ENCODE results near the gene AXIN1.

DNA sequence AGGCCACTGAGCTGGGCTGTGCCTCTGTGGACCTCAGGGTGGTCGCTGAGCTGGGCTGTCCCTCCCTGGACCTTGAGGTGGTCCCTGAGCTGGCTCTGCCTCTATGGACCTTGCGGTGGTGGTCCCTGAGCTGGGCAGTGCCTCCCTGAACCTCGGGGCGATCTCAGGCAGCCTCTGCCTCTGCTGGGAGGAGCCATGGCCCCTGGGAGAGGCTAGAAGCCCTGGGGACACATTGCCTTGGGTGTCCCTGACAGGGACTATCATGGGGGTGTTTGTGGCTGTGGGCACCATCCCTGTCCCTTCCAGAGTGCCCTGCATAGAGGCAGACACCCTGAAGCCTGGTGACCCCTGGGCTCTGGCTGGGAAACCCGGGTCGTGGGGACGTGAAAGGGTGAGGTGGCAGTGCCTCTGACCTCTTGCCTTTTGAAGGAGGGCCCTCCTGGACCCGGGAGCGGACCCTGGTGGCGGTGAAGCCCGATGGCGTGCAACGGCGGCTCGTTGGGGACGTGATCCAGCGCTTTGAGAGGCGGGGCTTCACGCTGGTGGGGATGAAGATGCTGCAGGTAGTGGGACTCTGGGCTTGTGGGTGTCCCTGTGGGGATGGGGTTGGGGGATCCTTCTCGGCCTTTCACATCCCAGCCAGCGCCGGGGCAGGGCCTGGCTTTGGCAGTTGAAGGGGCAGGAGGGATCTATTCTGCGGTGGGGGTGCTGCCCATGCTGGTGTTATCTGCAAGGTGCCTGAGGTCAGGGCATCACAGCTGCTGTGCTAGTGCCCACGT is 46.2 kb upstream of the AXIN1 start:
- no peak for TF ChIP-seq EZH2 (IDR thresholded peaks at IDR 0.05; ENCODE audit: low read depth)
- no peak for TF ChIP-seq CTCF (conservative IDR thresholded peaks at IDR 0.05)

All from PC-9 (cell line).